GM12878 (cell line): Measurements from ENCODE around the gene XPNPEP2. TPM values are rescaled to one million over a fixed set of nuclear protein-coding genes. Genes with fewer than 3 reads are reported as not detected.

Experiments used
- ATAC-seq: fragments of 200-7000 bp; cut with Tn5 transposase; 3 replicates; pipeline ENCODE4 v1.9.1; 2020; ENCODE audit warnings: mild to moderate bottlenecking, moderate library complexity
- BruUV-seq: library from RNA; stranded (reverse); fragments of 400-500 nt; replicated peaks from 2 replicates; lab custom pipeline; 2021; lab: Mats Ljungman, UMichigan
- CTCF ChIA-PET: fragments of 300-600 bp; sonication (Branson Sonifier 250); formaldehyde crosslinking; extraction: SDS; loops from one replicate; lab custom pipeline; 2021; ENCODE audit warnings: inconsistent platforms; lab: Yijun Ruan, JAX
- POLR2A ChIA-PET: fragments of 350-600 bp; formaldehyde crosslinking; extraction: SDS; loops from one replicate; lab custom pipeline; 2021; ENCODE audit warnings: inconsistent platforms; lab: Charles Lee
- RAD21 ChIA-PET: fragments of 300-600 bp; sonication (Branson Sonifier 250); formaldehyde crosslinking; loops from one replicate; lab custom pipeline; 2023; ENCODE audit warnings: antibody characterized with exemption; ENCODE audit not compliant: unreplicated experiment; lab: Charles Lee
- SMC1A ChIA-PET: fragments of 300-600 bp; sonication (Branson Sonifier 250); formaldehyde crosslinking; loops from one replicate; lab custom pipeline; 2023; ENCODE audit not compliant: unreplicated experiment, uncharacterized antibody; lab: Charles Lee
- DNase-seq: peaks from one replicate; pipeline ENCODE4 v3.0.0-alpha.2; 2011; ENCODE audit warnings: low read depth, low spot score
- FAIRE-seq: peaks from 3 replicates; lab custom pipeline; 2011; peaks lifted over from hg19 to GRCh38; lab: Jason Lieb, UNC
- H2AFZ ChIP-seq: 2 replicates; pipeline ENCODE4 v1.6.0; 2011; ENCODE audit warnings: low read depth, low read length, control low read depth; ENCODE audit not compliant: control insufficient read depth
- H3K27ac ChIP-seq: 2 replicates; pipeline ENCODE4 v1.5.1; 2011; ENCODE audit warnings: control low read depth; ENCODE audit not compliant: control insufficient read depth, insufficient read depth
- H3K27me3 ChIP-seq, 2 experiments: replicated peaks in 1 of 2; 2 replicates each; pipeline versions ENCODE4 v1.6.0 to v1.6.1; 2011; ENCODE audit warnings: low read length in 1 of 2; ENCODE audit not compliant: control insufficient read depth in 2 of 2, insufficient read depth in 2 of 2
- H3K36me3 ChIP-seq, 2 experiments: 2 replicates each; pipeline ENCODE4 v1.5.1; 2011; ENCODE audit warnings: low read length in 1 of 2; ENCODE audit not compliant: control insufficient read depth in 2 of 2, insufficient read depth in 2 of 2
- H3K4me1 ChIP-seq: 2 replicates; pipeline ENCODE4 v1.6.1; 2011; ENCODE audit warnings: mild to moderate bottlenecking, low read length, moderate library complexity, mixed read lengths; ENCODE audit not compliant: control insufficient read depth, insufficient read depth
- H3K4me2 ChIP-seq: 2 replicates; pipeline ENCODE4 v1.6.0; 2011; ENCODE audit warnings: control low read depth; ENCODE audit not compliant: control insufficient read depth, insufficient read depth
- H3K4me3 ChIP-seq: fragments of 200-600 bp; sonication (generic); 2 replicates; pipeline ENCODE4 v1.5.1; 2016
- H3K79me2 ChIP-seq: 2 replicates; pipeline ENCODE4 v1.6.0; 2011; ENCODE audit warnings: low read length; ENCODE audit not compliant: control insufficient read depth, insufficient read depth
- H3K9ac ChIP-seq: 2 replicates; pipeline ENCODE4 v1.8.0; 2011; ENCODE audit warnings: low read length, control low read depth, mixed read lengths; ENCODE audit not compliant: control insufficient read depth, insufficient read depth
- H3K9me3 ChIP-seq: replicated peaks from 3 replicates; pipeline ENCODE4 v1.5.1; 2011; ENCODE audit warnings: mild to moderate bottlenecking, low read length; ENCODE audit not compliant: control insufficient read depth, insufficient read depth
- H4K20me1 ChIP-seq: 2 replicates; pipeline ENCODE4 v1.6.0; 2011; ENCODE audit not compliant: control insufficient read depth, insufficient read depth
- ATF7 ChIP-seq: fragments of 450-650 bp; IDR thresholded peaks from 2 replicates; pipeline ENCODE4 v1.6.1; 2016; ENCODE audit warnings: low read depth, mild to moderate bottlenecking
- BHLHE40 ChIP-seq, 2 experiments: fragments of 450-650 bp in 1 of 2; IDR thresholded peaks; 2 replicates each; pipeline ENCODE4 v1.6.1; 2011 to 2017; ENCODE audit warnings: low read depth in 2 of 2, borderline replicate concordance in 1 of 2, improper control_type of control experiment in 1 of 2, low read length in 1 of 2, mild to moderate bottlenecking in 1 of 2
- ESRRA ChIP-seq: IDR thresholded peaks from 2 replicates; pipeline ENCODE4 v1.6.1; 2012; ENCODE audit warnings: mild to moderate bottlenecking, low read length, improper control_type of control experiment
- NBN ChIP-seq: fragments of 450-650 bp; IDR thresholded peaks from 2 replicates; pipeline ENCODE4 v1.6.1; 2016
- SPI1 ChIP-seq: IDR thresholded peaks from 2 replicates; pipeline ENCODE4 v1.6.1; 2011; ENCODE audit warnings: low read depth, mild to moderate bottlenecking, low read length, moderate library complexity, borderline replicate concordance; ENCODE audit not compliant: insufficient read depth
- STAT1 ChIP-seq: fragments of 450-650 bp; conservative IDR thresholded peaks from 2 replicates; pipeline ENCODE4 v1.6.1; 2014; ENCODE audit warnings: antibody characterized with exemption, mild to moderate bottlenecking
- TCF12 ChIP-seq: IDR thresholded peaks from 2 replicates; pipeline ENCODE4 v1.6.1; 2011; ENCODE audit warnings: low read depth, mild to moderate bottlenecking, low read length
- WGBS: methylation state at CpG from one replicate; pipeline ENCODE4 v1.1.6; 2016; ENCODE audit warnings: low lambda C conversion rate; ENCODE audit not compliant: insufficient replicate concordance, insufficient coverage; ENCODE audit errors: missing lambda C conversion rate; 5-methylcytosine and 5-hydroxymethylcytosine counted together
- in situ Hi-C: fragments of 300-500 bp; cut with MboI; formaldehyde crosslinking; loops from 9 replicates; pipeline ENCODE4 v1.14.3; 2018; ENCODE audit warnings: mixed read lengths
- intact Hi-C: fragments of 100-400 bp; cut with micrococcal nuclease; formaldehyde crosslinking; loops from one replicate; pipeline ENCODE4 v1.14.2; 2022; ENCODE audit not compliant: unreplicated experiment
- polyA plus RNA-seq, 11 experiments: library from polyadenylated mRNA; depleted of rRNA in 4 of 11; unstranded in 6 of 11; stranded (reverse) in 5 of 11; fragments of >200 nt; fragmentation: Nextera tagmentation in 4 of 11; fragmentation: Illumina TruSeq in 1 of 11; extraction: Ambion mirVana in 4 of 11; extraction: Trizol in 1 of 11; gene quantifications; 1 replicate in 1 of 11; 2 replicates in 10 of 11; pipeline versions ENCODE4 v1.2.1 to v1.2.3, GENCODE V29; 2011 to 2016; ENCODE audit warnings: inconsistent platforms in 2 of 11, missing spikeins in 2 of 11, low read depth in 1 of 11
- total RNA-seq, 4 experiments: library from RNA; depleted of rRNA in 3 of 4; stranded (reverse); fragments of >200 nt in 3 of 4; fragmentation: Illumina TruSeq in 1 of 4; extraction: Trizol in 1 of 4; gene quantifications; 2 replicates each; pipeline versions ENCODE4 v1.2.1 to v1.2.3, GENCODE V29; 2013 to 2021
- TF ChIP-seq, protein P1 (sequence below): fragments of 450-650 bp; IDR thresholded peaks from 2 replicates; pipeline ENCODE4 v1.6.1; 2016; ENCODE audit warnings: mild to moderate bottlenecking

Gene XPNPEP2
- total and polyA plus RNA-seq, 10 of the 15 experiments (the other 5 are each of a cell fraction or from before 2014, with no cell fraction given), result 0.04 to 0.37 (median 0.15) TPM

DNA sequence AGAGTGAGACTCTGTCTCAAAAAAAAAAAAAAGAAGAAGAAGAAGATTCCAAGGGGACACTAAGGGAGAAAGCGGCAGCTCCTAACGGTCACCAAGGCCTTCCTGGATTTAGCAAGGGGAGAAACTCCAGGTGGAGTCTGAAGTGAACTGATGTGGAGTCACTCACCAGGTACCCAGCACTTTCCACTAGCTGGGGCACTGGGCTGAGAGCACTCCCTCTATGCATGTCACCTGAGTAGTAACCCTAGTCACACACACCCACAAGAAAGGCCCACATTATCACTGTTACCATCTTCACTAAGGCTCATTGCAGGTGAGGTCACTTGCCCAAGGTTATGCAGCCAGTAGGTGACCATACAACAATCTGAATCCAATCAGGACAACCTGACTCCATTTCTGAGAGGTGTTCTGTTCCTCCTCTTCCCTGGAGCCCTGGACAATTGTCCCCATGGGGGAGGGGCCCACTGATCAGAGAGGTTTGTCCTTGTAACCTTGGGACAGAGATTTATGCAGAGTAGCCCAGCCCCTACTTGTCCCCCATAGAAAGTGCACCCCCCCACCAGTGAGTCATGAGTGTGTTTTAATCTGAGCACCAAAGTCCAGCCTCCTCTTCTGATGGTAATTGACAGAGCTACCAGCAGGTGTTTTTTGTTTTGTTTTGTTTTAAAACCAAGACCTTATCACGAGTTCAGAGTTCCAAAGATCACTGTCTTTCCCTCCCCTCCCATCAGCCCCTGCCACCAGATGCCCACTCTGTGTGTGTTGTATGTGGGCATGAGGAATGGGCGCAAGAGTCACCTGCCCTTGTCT is 35.1 kb downstream of the XPNPEP2 start:
- H3K27ac ChIP-seq, result peak overlapping the region; percentile 86
- no peak overlapping the region for H3K4me3 ChIP-seq
- H3K36me3 ChIP-seq, result no peaks in the 10 kb centered on the region
- FAIRE-seq, result peak; percentile 71
- peak; percentile 25 for ATAC-seq
- ChIA-PET POLR2A (interaction anchor here (0.6 to 10.1 kb wide), 4 partner anchors 9 to 385 kb away, joined by 3 to 169 read pairs (median 8); partner anchors contain the start of gene SASH3), SMC1A (interaction anchor here (1.2 to 9.2 kb wide), 6 partner anchors 10 to 50 kb away, joined by 3 to 165 read pairs (median 16); partner anchors contain the start of gene SASH3), CTCF (interaction anchor here (0.6 to 8.5 kb wide), 9 partner anchors 8 to 402 kb away, joined by 3 to 66 read pairs (median 4); partner anchors contain the start of gene SASH3), RAD21 (interaction anchor here (0.6 to 10.0 kb wide), 8 partner anchors 9 to 311 kb away, joined by 3 to 166 read pairs (median 6); partner anchors contain the start of genes SASH3 and UTP14A)
- no peaks in the 10 kb centered on the region for H3K9me3 ChIP-seq
- no peak for TF ChIP-seq SPI1
- no peak for TF ChIP-seq STAT1
- TF ChIP-seq ESRRA, result peak; percentile 80; the same call in 1 of the 2 replicates
- TF ChIP-seq BHLHE40 (IDR thresholded peaks at IDR 0.05; ENCODE audit: borderline replicate concordance in 1 of 2, low read depth in 2 of 2, low read length in 1 of 2), result peak in 1 of 2 experiments; percentile 7; a peak in 1 of 4 replicates
- TF ChIP-seq NBN, result 0 out of 2 replicates have a peak, but pooled peaks have one; percentile 32
- TF ChIP-seq, protein P1, sequence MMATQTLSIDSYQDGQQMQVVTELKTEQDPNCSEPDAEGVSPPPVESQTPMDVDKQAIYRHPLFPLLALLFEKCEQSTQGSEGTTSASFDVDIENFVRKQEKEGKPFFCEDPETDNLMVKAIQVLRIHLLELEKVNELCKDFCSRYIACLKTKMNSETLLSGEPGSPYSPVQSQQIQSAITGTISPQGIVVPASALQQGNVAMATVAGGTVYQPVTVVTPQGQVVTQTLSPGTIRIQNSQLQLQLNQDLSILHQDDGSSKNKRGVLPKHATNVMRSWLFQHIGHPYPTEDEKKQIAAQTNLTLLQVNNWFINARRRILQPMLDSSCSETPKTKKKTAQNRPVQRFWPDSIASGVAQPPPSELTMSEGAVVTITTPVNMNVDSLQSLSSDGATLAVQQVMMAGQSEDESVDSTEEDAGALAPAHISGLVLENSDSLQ, result peak; percentile 69
- TF ChIP-seq ATF7, result 0 out of 2 replicates have a peak, but pooled peaks have one; percentile 16
- 0 out of 2 replicates have a peak, but pooled peaks have one; percentile 16 for TF ChIP-seq TCF12
- intact Hi-C loops, result loop anchor here (10.0 kb wide), 1 partner anchor 401 kb away; the partner anchor contains the start of gene RAB33A
- H3K4me2 ChIP-seq, result peak overlapping the region; percentile 45
- H3K79me2 ChIP-seq, result peaks cover 4% of the 10 kb centered on the region
- H3K9ac ChIP-seq, result peak overlapping the region; percentile 24; the same call in 1 of the 2 replicates
- peaks cover 67% of the 10 kb centered on the region for H3K4me1 ChIP-seq
- no peaks in the 10 kb centered on the region for H3K27me3 ChIP-seq
- no peaks in the 10 kb centered on the region for H4K20me1 ChIP-seq
- DNase-seq, result no peak
- 75% methylated on average over 4 of the region's 4 CpGs for WGBS
- no TSS peak for BruUV-seq
- in situ Hi-C loops, result no loop called here
- H2AFZ ChIP-seq, result no peak overlapping the region
